Prostate gland (tissue), 2 donors: ENCODE results near the gene ICAM3.

Experiments
- CTCF ChIP-seq, 4 experiments: fragments of 200-600 bp in 2 of 4; fragments of 450-650 bp in 2 of 4; sonication (generic) in 2 of 4; IDR thresholded peaks; 1 replicate in 3 of 4; 2 replicates in 1 of 4; pipeline ENCODE4 v1.5.1; 2016 to 2019; ENCODE audit warnings: antibody characterized with exemption in 4 of 4, mild to moderate bottlenecking in 2 of 4, moderate library complexity in 2 of 4
- POLR2A ChIP-seq: fragments of 450-650 bp; IDR thresholded peaks from one replicate; pipeline ENCODE4 v1.6.1; 2016; ENCODE audit warnings: antibody characterized with exemption, mild to moderate bottlenecking
- POLR2AphosphoS5 ChIP-seq: sonication (generic); formaldehyde crosslinking; IDR thresholded peaks from one replicate; pipeline ENCODE4 v1.6.1; 2017; ENCODE audit warnings: antibody characterized with exemption

- TF ChIP-seq CTCF (IDR thresholded peaks at IDR 0.05): no peak
- TF ChIP-seq POLR2AphosphoS5: no peak
- TF ChIP-seq POLR2A: no peak
Measured at GRCh38 chr19:10379880-10380312, 40.5 kb upstream of the ICAM3 start.
